K562 (cell line): ENCODE measurements around the gene NTRK1. TPM values are rescaled to one million over a fixed set of nuclear protein-coding genes. Genes with fewer than 3 reads are reported as not detected.

Experiments
- ATAC-seq: fragments of 200-7000 bp; cut with Tn5 transposase; 3 replicates; pipeline ENCODE4 v1.9.1; 2020; ENCODE audit warnings: moderate library complexity
- BruUV-seq: library from RNA; stranded (reverse); fragments of 400-500 nt; replicated peaks from 2 replicates; lab custom pipeline; 2021; lab: Mats Ljungman, UMichigan
- CTCF ChIA-PET: fragments of 300-600 bp; formaldehyde crosslinking; extraction: SDS; loops from one replicate; lab custom pipeline; 2021; ENCODE audit warnings: low intra/inter-chr PET ratio; lab: Yijun Ruan, JAX
- POLR2A ChIA-PET: fragments of 300-600, 350-650 bp; sonication (Branson Sonifier 250); formaldehyde crosslinking; extraction: SDS; loops from one replicate; lab custom pipeline; 2021; ENCODE audit warnings: antibody characterized with exemption, inconsistent platforms; lab: Yijun Ruan, JAX
- DNase-seq, 4 experiments: peaks; one replicate each; pipeline versions ENCODE4 v3.0.0 to v3.0.0-alpha.2; 2011 to 2018; ENCODE audit warnings: low spot score in 3 of 4, mixed read lengths in 3 of 4; ENCODE audit errors: extremely low read depth in 1 of 4
- FAIRE-seq: peaks from 2 replicates; lab custom pipeline; 2011; peaks lifted over from hg19 to GRCh38; lab: Jason Lieb, UNC
- H2AFZ ChIP-seq: 2 replicates; pipeline ENCODE4 v1.6.0; 2011; ENCODE audit warnings: low read depth, low read length, control low read depth, inconsistent platforms
- H3K27ac ChIP-seq: fragments of 200-600 bp; 3 replicates; pipeline ENCODE4 v1.8.0; 2011; ENCODE audit warnings: low read depth, mild to moderate bottlenecking, control low read depth, inconsistent platforms, low read length, moderate library complexity, mixed read lengths; ENCODE audit errors: extremely low read depth
- H3K27me3 ChIP-seq, 2 experiments: fragments of 300-600 bp in 1 of 2; 2 replicates in 1 of 2; 3 replicates in 1 of 2; pipeline versions ENCODE4 v1.6.0 to v1.8.0; 2011; ENCODE audit warnings: inconsistent platforms in 2 of 2, low read length in 2 of 2, mild to moderate bottlenecking in 1 of 2, mixed read lengths in 1 of 2, moderate library complexity in 1 of 2; ENCODE audit not compliant: control insufficient read depth in 2 of 2, insufficient read depth in 2 of 2
- H3K36me3 ChIP-seq: fragments of 300-600 bp; 3 replicates; pipeline ENCODE4 v1.8.0; 2011; ENCODE audit warnings: mild to moderate bottlenecking, low read length, inconsistent platforms; ENCODE audit not compliant: control insufficient read depth, insufficient read depth
- H3K4me1 ChIP-seq, 2 experiments: fragments of 200-600 bp in 1 of 2; replicated peaks in 1 of 2; 2 replicates in 1 of 2; 3 replicates in 1 of 2; pipeline versions ENCODE4 v1.5.1 to v1.8.0; 2011; ENCODE audit warnings: inconsistent platforms in 2 of 2, low read length in 2 of 2, mild to moderate bottlenecking in 1 of 2, mixed read lengths in 1 of 2, moderate library complexity in 1 of 2; ENCODE audit not compliant: control insufficient read depth in 2 of 2, insufficient read depth in 2 of 2
- H3K4me2 ChIP-seq: 2 replicates; pipeline ENCODE4 v1.6.1; 2011; ENCODE audit warnings: low read length, control low read depth, inconsistent platforms, mixed read lengths; ENCODE audit not compliant: insufficient read depth
- H3K4me3 ChIP-seq: fragments of 200-600 bp; sonication (generic), shearing (Covaris generic); 2 replicates; pipeline ENCODE4 v1.5.1; 2016; ENCODE audit warnings: control low read depth, inconsistent platforms
- H3K79me2 ChIP-seq: fragments of 200-600 bp; 3 replicates; pipeline ENCODE4 v1.8.0; 2011; ENCODE audit warnings: low read length, inconsistent platforms; ENCODE audit not compliant: control insufficient read depth, insufficient read depth
- H3K9ac ChIP-seq, 2 experiments: 2 replicates each; pipeline versions ENCODE4 v1.6.0 to v1.6.1; 2011; ENCODE audit warnings: low read depth in 2 of 2, low read length in 2 of 2, control low read depth in 1 of 2, inconsistent platforms in 1 of 2, mild to moderate bottlenecking in 1 of 2, mixed read lengths in 1 of 2; ENCODE audit not compliant: insufficient read depth in 1 of 2
- H3K9me1 ChIP-seq: one replicate; pipeline ENCODE4 v1.6.0; 2011; ENCODE audit warnings: inconsistent platforms, mild to moderate bottlenecking, low read length, moderate library complexity; ENCODE audit not compliant: control insufficient read depth, insufficient read depth
- H3K9me3 ChIP-seq: replicated peaks from 2 replicates; pipeline ENCODE4 v1.5.1; 2011; ENCODE audit warnings: low read depth, low read length, inconsistent platforms; ENCODE audit not compliant: control insufficient read depth, insufficient read depth
- H4K20me1 ChIP-seq: replicated peaks from 2 replicates; pipeline ENCODE4 v1.6.1; 2011; ENCODE audit warnings: low read length, inconsistent platforms, mixed read lengths; ENCODE audit not compliant: control insufficient read depth, insufficient read depth
- BDP1 ChIP-seq: IDR thresholded peaks from 3 replicates; pipeline ENCODE4 v1.6.1; 2011; ENCODE audit not compliant: insufficient read length, insufficient read depth
- CHD7 ChIP-seq: fragments of 200-600 bp; sonication (generic); IDR thresholded peaks from one replicate; pipeline ENCODE4 v1.6.1; 2012; ENCODE audit warnings: mild to moderate bottlenecking, low read depth, low read length, inconsistent platforms
- KDM1A ChIP-seq, 2 experiments: fragments of 450-650 bp; IDR thresholded peaks; 2 replicates each; pipeline ENCODE4 v1.6.1; 2016; ENCODE audit warnings: mild to moderate bottlenecking in 2 of 2
- RREB1 ChIP-seq: fragments of 250-450 bp; sonication (Bioruptor Pico); IDR thresholded peaks from 2 replicates; pipeline ENCODE4 v1.4.0; 2020
- WGBS: fragments of 100-300 bp; shearing (Covaris generic); methylation state at CpG from one replicate; pipeline ENCODE4 v1.1.6; 2016; ENCODE audit warnings: low coverage, mixed read lengths; ENCODE audit not compliant: insufficient coverage; ENCODE audit errors: missing lambda C conversion rate; 5-methylcytosine and 5-hydroxymethylcytosine counted together
- in situ Hi-C: fragments of 300-500 bp; cut with MboI; formaldehyde crosslinking; loops from 4 replicates; pipeline ENCODE4 v1.15.0; 2018; ENCODE audit warnings: inconsistent platforms, mixed read lengths
- intact Hi-C: fragments of 100-400 bp; cut with micrococcal nuclease; formaldehyde crosslinking; loops from 2 replicates; pipeline ENCODE4 v1.14.2; 2022
- polyA plus RNA-seq, 8 experiments: library from polyadenylated mRNA; depleted of rRNA in 4 of 8; stranded (reverse) in 5 of 8; unstranded in 3 of 8; fragments of >200 nt; fragmentation: Nextera tagmentation in 2 of 8; fragmentation: Illumina TruSeq in 1 of 8; extraction: Ambion mirVana in 2 of 8; extraction: Trizol in 1 of 8; gene quantifications; 2 replicates each; pipeline versions ENCODE4 v1.2.1 to v1.2.3, GENCODE V29; 2011 to 2014; ENCODE audit warnings: inconsistent platforms in 1 of 8, missing spikeins in 1 of 8
- total RNA-seq, 7 experiments: library from RNA; depleted of rRNA in 6 of 7; stranded (reverse); fragments of >200 nt in 6 of 7; fragmentation: Illumina TruSeq in 2 of 7; extraction: Trizol in 2 of 7; gene quantifications; 2 replicates each; pipeline versions ENCODE4 v1.2.1 to v1.2.3, GENCODE V29; 2011 to 2021; ENCODE audit warnings: low replicate concordance in 1 of 7

Gene NTRK1
- total and polyA plus RNA-seq, 9 of the 15 experiments (the other 6 are each of a cell fraction or from before 2014, with no cell fraction given): 0.46 to 30.0 (median 7.9) TPM

GRCh38 chr1:156898971-156899664 is 38.5 kb downstream of the NTRK1 start:
- 51% methylated on average over 12 of the region's 12 CpGs for WGBS
- no peak overlapping the region for H3K4me2 ChIP-seq
- TF ChIP-seq RREB1 (CRISPR knock-in tag) (no peak), BDP1 (no peak), KDM1A (IDR thresholded peaks at IDR 0.05) (peak; percentile 52 to 69; a peak in 3 of 4 replicates), CHD7 (no peak)

More at GRCh38 chr1:156898971-156899664, 38.5 kb downstream of the NTRK1 start:
- BruUV-seq: no TSS peak
- FAIRE-seq (no peak), ATAC-seq (no peak), DNase-seq (no peak)
- Histone ChIP-seq H4K20me1 (no peaks in the 10 kb centered on the region), H3K79me2 (no peaks in the 10 kb centered on the region), H2AFZ (peak overlapping the region; percentile 57; the same call in 1 of the 2 replicates), H3K9ac (no peak overlapping the region), H3K9me1 (no peaks in the 10 kb centered on the region), H3K4me1 (peaks cover 34 to 51% of the 10 kb centered on the region in 2 experiments), H3K27me3 (no peaks in the 10 kb centered on the region), H3K36me3 (no peaks in the 10 kb centered on the region), H3K4me3 (no peak overlapping the region), H3K9me3 (no peaks in the 10 kb centered on the region), H3K27ac (no peak overlapping the region)
- CTCF ChIA-PET: no interaction called here
- intact Hi-C loops: no loop called here
- in situ Hi-C loops: no loop called here
- POLR2A ChIA-PET: interaction anchor here (0.5 to 1.8 kb wide), 4 partner anchors 9 to 18 kb away, joined by 3 to 7 read pairs (median 4); no protein-coding TSS in a partner anchor
